Endothelial cell of umbilical vein (primary cell): Measurements from ENCODE around the gene NAV2. TPM values are rescaled to one million over a fixed set of nuclear protein-coding genes. Genes with fewer than 3 reads are reported as not detected.

ENCODE experiments used
- BruUV-seq: library from RNA; stranded (reverse); fragments of 400-500 nt; replicated peaks from 2 replicates; lab custom pipeline; 2021; lab: Mats Ljungman, UMichigan
- CTCF ChIA-PET: fragments of 300-600, 350-600 bp; sonication (Branson Sonifier 250); formaldehyde crosslinking; loops from one replicate; lab custom pipeline; 2021; ENCODE audit warnings: antibody characterized with exemption, inconsistent platforms; lab: Charles Lee
- POLR2A ChIA-PET: fragments of 300-600, 350-600 bp; sonication (Branson Sonifier 250); formaldehyde crosslinking; loops from one replicate; lab custom pipeline; 2021; ENCODE audit warnings: antibody characterized with exemption, inconsistent platforms; lab: Charles Lee
- DNase-seq: peaks from one replicate; pipeline ENCODE4 v3.0.0-alpha.2; 2011; ENCODE audit warnings: low read depth, low spot score
- FAIRE-seq: peaks from 2 replicates; lab custom pipeline; 2011; peaks lifted over from hg19 to GRCh38; lab: Jason Lieb, UNC
- H2AFZ ChIP-seq: 2 replicates; pipeline ENCODE4 v1.6.0; 2012; ENCODE audit warnings: low read depth, low read length, control low read depth, inconsistent platforms
- H3K27ac ChIP-seq: 2 replicates; pipeline ENCODE4 v1.5.1; 2011; ENCODE audit warnings: low read depth, mild to moderate bottlenecking, control low read depth, low read length, moderate library complexity; ENCODE audit not compliant: insufficient read depth
- H3K27me3 ChIP-seq, 2 experiments: 2 replicates each; pipeline versions ENCODE4 v1.6.0 to v1.6.1; 2011; ENCODE audit warnings: low read length in 2 of 2, mixed read lengths in 1 of 2; ENCODE audit not compliant: control insufficient read depth in 2 of 2, insufficient read depth in 2 of 2
- H3K36me3 ChIP-seq, 2 experiments: 2 replicates in 1 of 2; 3 replicates in 1 of 2; pipeline ENCODE4 v1.5.1; 2011; ENCODE audit warnings: low read length in 2 of 2, mild to moderate bottlenecking in 1 of 2, moderate library complexity in 1 of 2; ENCODE audit not compliant: control insufficient read depth in 2 of 2, insufficient read depth in 2 of 2; ENCODE audit errors: extremely low read depth in 1 of 2
- H3K4me1 ChIP-seq: 3 replicates; pipeline ENCODE4 v1.5.1; 2011; ENCODE audit warnings: mild to moderate bottlenecking, low read length; ENCODE audit not compliant: control insufficient read depth, insufficient read depth; ENCODE audit errors: extremely low read depth
- H3K4me2 ChIP-seq: 2 replicates; pipeline ENCODE4 v1.6.1; 2011; ENCODE audit warnings: low read length, control low read depth, mixed read lengths; ENCODE audit not compliant: insufficient read depth
- H3K4me3 ChIP-seq, 3 experiments: fragments of 200-600 bp in 1 of 3; sonication (generic), shearing (Covaris generic) in 1 of 3; replicated peaks in 1 of 3; 2 replicates each; pipeline ENCODE4 v1.5.1; 2011 to 2016; ENCODE audit warnings: control low read depth in 3 of 3, low read length in 3 of 3, mild to moderate bottlenecking in 2 of 3, inconsistent platforms in 1 of 3, low read depth in 1 of 3, moderate library complexity in 1 of 3; ENCODE audit not compliant: insufficient read depth in 1 of 3
- H3K79me2 ChIP-seq: 2 replicates; pipeline ENCODE4 v1.6.0; 2012; ENCODE audit warnings: low read length, inconsistent platforms; ENCODE audit not compliant: control insufficient read depth, insufficient read depth
- H3K9ac ChIP-seq: replicated peaks from 2 replicates; pipeline ENCODE3; 2011; ENCODE audit warnings: low read length, control low read depth; ENCODE audit not compliant: insufficient read depth; ENCODE audit errors: extremely low read depth
- H3K9me1 ChIP-seq: replicated peaks from 3 replicates; pipeline ENCODE4 v1.6.0; 2011; ENCODE audit warnings: mild to moderate bottlenecking, low read length; ENCODE audit not compliant: control insufficient read depth, insufficient read depth; ENCODE audit errors: extremely low read depth
- H3K9me3 ChIP-seq: replicated peaks from 2 replicates; pipeline ENCODE4 v1.5.1; 2012; ENCODE audit warnings: low read length, inconsistent platforms; ENCODE audit not compliant: control insufficient read depth, insufficient read depth
- H4K20me1 ChIP-seq: replicated peaks from 2 replicates; pipeline ENCODE3; 2011; ENCODE audit warnings: mild to moderate bottlenecking, low read length; ENCODE audit not compliant: control insufficient read depth, insufficient read depth; ENCODE audit errors: extremely low read depth
- EZH2 ChIP-seq: IDR thresholded peaks from 2 replicates; pipeline ENCODE4 v1.6.1; 2012; ENCODE audit warnings: borderline replicate concordance, low read depth, mild to moderate bottlenecking, moderate library complexity, low read length, inconsistent platforms; ENCODE audit not compliant: severe bottlenecking
- FOS ChIP-seq: IDR thresholded peaks from 2 replicates; pipeline ENCODE4 v1.6.1; 2011; ENCODE audit warnings: mild to moderate bottlenecking, low read length, moderate library complexity, borderline replicate concordance; ENCODE audit not compliant: insufficient read depth
- GATA2 ChIP-seq: IDR thresholded peaks from 2 replicates; pipeline ENCODE4 v1.7.0; 2011; ENCODE audit warnings: low read depth, mild to moderate bottlenecking, moderate library complexity, mixed read lengths, low read length; ENCODE audit not compliant: insufficient read length, insufficient read depth
- JUN ChIP-seq: IDR thresholded peaks from 2 replicates; pipeline ENCODE4 v1.6.1; 2011; ENCODE audit warnings: borderline replicate concordance, low read depth; ENCODE audit not compliant: insufficient read length, insufficient read depth
- MYC ChIP-seq: IDR thresholded peaks from one replicate; pipeline ENCODE4 v1.6.1; 2011; ENCODE audit warnings: mild to moderate bottlenecking, low read depth, low read length
- POLR2A ChIP-seq: IDR thresholded peaks from 2 replicates; pipeline ENCODE4 v1.6.1; 2012; ENCODE audit warnings: low read depth, mild to moderate bottlenecking, control low read depth, low read length
- POLR2AphosphoS5 ChIP-seq: IDR thresholded peaks from 2 replicates; pipeline ENCODE4 v1.6.1; 2012; ENCODE audit warnings: low read depth, mild to moderate bottlenecking, control low read depth, low read length, moderate library complexity; ENCODE audit not compliant: insufficient read depth
- dilution Hi-C: fragments of 300-500 bp; cut with MboI; formaldehyde crosslinking; loops from one replicate; pipeline ENCODE4 v1.15.0; 2019; ENCODE audit warnings: low sequenced_read_pairs; ENCODE audit not compliant: extremely low pct_ligation_motif_present
- intact Hi-C: fragments of 100-400 bp; cut with micrococcal nuclease; formaldehyde crosslinking; loops from one replicate; pipeline ENCODE4 v1.10.0; 2022
- polyA plus RNA-seq, 4 experiments: library from polyadenylated mRNA; depleted of rRNA in 3 of 4; stranded (reverse) in 3 of 4; unstranded in 1 of 4; fragments of >200 nt; gene quantifications; 2 replicates each; pipeline versions ENCODE4 v1.2.1 to v1.2.3, GENCODE V29; 2011 to 2012; ENCODE audit warnings: missing spikeins in 1 of 4
- total RNA-seq: library from RNA; stranded (reverse); gene quantifications from 2 replicates; pipeline ENCODE4 v1.2.3, GENCODE V29; 2021
- TF ChIP-seq, protein P1 (sequence below): IDR thresholded peaks from 2 replicates; pipeline ENCODE4 v1.6.1; 2011; ENCODE audit not compliant: insufficient read depth, insufficient read length
- TF ChIP-seq, protein P2 (sequence below), 2 donors: IDR thresholded peaks; 1 replicate in 1 of 2; 2 replicates in 1 of 2; pipeline ENCODE4 v1.5.1; 2011; ENCODE audit warnings: low read length in 2 of 2, mild to moderate bottlenecking in 2 of 2, moderate library complexity in 2 of 2, control low read depth in 1 of 2, inconsistent platforms in 1 of 2, low read depth in 1 of 2; ENCODE audit not compliant: insufficient read depth in 1 of 2; ENCODE audit errors: extremely low read depth in 1 of 2

The NAV2 gene
- total and polyA plus RNA-seq, 2 donors (not counting 3 experiments of a cell fraction or from before 2014, with no cell fraction given) = 10.9 to 68.0 TPM

DNA sequence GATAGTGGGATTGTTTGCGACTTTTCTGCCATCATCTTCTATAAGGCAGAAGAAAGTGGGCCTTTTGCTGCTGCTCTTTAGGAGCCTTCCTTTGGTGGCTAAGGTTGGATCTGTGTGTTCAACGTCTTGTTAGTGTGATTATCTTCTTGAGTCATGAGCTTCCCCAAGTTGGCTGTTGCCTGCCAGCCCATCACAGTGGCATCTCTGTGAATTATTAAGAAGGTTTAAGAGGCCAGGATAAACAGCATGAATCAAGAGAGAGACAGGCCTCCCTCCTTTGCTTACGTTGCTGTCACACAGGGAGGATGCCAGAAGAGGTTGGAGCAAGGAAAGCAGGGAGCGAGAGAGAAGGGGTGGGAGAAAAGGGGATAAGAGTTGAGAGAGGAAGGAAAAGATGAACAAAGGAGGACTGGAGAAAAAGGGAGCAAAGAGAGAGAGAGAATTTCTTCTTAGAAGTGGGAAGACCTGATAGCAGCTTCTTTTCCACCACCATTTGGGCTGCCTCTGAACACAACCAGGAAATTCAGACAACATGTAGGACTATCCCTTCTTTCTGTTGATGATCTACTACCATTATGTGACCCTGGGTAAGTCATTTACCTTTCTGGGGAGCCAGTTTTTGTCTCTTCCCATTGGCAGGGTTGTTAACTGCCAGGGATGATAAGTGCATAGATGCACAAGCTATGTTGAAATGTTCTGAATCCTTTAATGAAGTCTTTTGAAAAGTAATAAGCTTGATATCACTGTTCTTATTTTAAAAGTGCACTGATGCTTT is 126.5 kb downstream of the NAV2 start:
- H3K9ac ChIP-seq = no peak overlapping the region
- H3K9me3 ChIP-seq = no peaks in the 10 kb centered on the region
- ChIA-PET CTCF (interaction anchor here (1.5 to 1.7 kb wide), 2 partner anchors 12 to 64 kb away, joined by 3 to 7 read pairs; no protein-coding TSS in a partner anchor), POLR2A (no interaction called here)
- peaks cover 50% of the 10 kb centered on the region for H3K79me2 ChIP-seq
- H3K27me3 ChIP-seq = no peaks in the 10 kb centered on the region
- TF ChIP-seq MYC = no peak
- no peak for TF ChIP-seq EZH2
- TF ChIP-seq JUN = no peak
- TF ChIP-seq GATA2 = no peak
- TF ChIP-seq FOS = no peak
- TF ChIP-seq, protein P1, sequence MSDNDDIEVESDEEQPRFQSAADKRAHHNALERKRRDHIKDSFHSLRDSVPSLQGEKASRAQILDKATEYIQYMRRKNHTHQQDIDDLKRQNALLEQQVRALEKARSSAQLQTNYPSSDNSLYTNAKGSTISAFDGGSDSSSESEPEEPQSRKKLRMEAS = no peak
- TF ChIP-seq, protein P2, sequence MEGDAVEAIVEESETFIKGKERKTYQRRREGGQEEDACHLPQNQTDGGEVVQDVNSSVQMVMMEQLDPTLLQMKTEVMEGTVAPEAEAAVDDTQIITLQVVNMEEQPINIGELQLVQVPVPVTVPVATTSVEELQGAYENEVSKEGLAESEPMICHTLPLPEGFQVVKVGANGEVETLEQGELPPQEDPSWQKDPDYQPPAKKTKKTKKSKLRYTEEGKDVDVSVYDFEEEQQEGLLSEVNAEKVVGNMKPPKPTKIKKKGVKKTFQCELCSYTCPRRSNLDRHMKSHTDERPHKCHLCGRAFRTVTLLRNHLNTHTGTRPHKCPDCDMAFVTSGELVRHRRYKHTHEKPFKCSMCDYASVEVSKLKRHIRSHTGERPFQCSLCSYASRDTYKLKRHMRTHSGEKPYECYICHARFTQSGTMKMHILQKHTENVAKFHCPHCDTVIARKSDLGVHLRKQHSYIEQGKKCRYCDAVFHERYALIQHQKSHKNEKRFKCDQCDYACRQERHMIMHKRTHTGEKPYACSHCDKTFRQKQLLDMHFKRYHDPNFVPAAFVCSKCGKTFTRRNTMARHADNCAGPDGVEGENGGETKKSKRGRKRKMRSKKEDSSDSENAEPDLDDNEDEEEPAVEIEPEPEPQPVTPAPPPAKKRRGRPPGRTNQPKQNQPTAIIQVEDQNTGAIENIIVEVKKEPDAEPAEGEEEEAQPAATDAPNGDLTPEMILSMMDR (IDR thresholded peaks at IDR 0.05; ENCODE audit: extremely low read depth in 1 of 2, insufficient read depth in 1 of 2, low read depth in 1 of 2, low read length in 2 of 2) = no peak
- no peak for TF ChIP-seq POLR2AphosphoS5
- no peak for TF ChIP-seq POLR2A
- FAIRE-seq (no peak), DNase-seq (no peak)
- dilution Hi-C loops = no loop called here
- peaks cover 0 to 2% of the 10 kb centered on the region in 2 experiments for H3K36me3 ChIP-seq
- no TSS peak for BruUV-seq
- intact Hi-C loops = no loop called here
- no peaks in the 10 kb centered on the region for H4K20me1 ChIP-seq
- H3K4me3 ChIP-seq = no peak overlapping the region
- no peak overlapping the region for H2AFZ ChIP-seq
- peaks cover 3% of the 10 kb centered on the region for H3K4me1 ChIP-seq
- no peaks in the 10 kb centered on the region for H3K9me1 ChIP-seq
- H3K27ac ChIP-seq = no peak overlapping the region
- no peak overlapping the region for H3K4me2 ChIP-seq
